Naive thymus-derived CD8-positive, alpha-beta T cell (primary cell): ENCODE data around the gene ZNF70. TPM values are rescaled to one million over a fixed set of nuclear protein-coding genes. Genes with fewer than 3 reads are reported as not detected.

Source experiments
- ATAC-seq, 2 donors: fragments of 150-1000 bp; cut with Tn5 transposase in 1 of 2; sonication (Bioruptor Pico), chemical (Tn5 transposase) in 1 of 2; 1 replicate in 1 of 2; 2 replicates in 1 of 2; pipeline ENCODE4 v1.10.0; 2021; ENCODE audit warnings: mild to moderate bottlenecking in 2 of 2, moderate library complexity in 2 of 2
- POLR2A ChIA-PET: fragments of 350-600 bp; sonication (Branson Sonifier 250); formaldehyde crosslinking; loops from one replicate; lab custom pipeline; 2021; ENCODE audit warnings: antibody characterized with exemption; lab: Charles Lee
- DNase-seq, 10 donors: peaks; one replicate each; pipeline versions ENCODE4 v3.0.0 to v3.0.0-alpha.2; 2020 to 2022
- H3K27ac Mint-ChIP-seq, 10 donors: one replicate each; pipeline ENCODE4 v1.8.0; 2020 to 2022; ENCODE audit warnings: mild to moderate bottlenecking in 10 of 10, mixed read lengths in 10 of 10, moderate library complexity in 4 of 10, inconsistent platforms in 1 of 10
- H3K27me3 Mint-ChIP-seq, 5 donors: one replicate each; pipeline ENCODE4 v1.8.0; 2021 to 2022; ENCODE audit warnings: mixed read lengths in 5 of 5
- H3K36me3 Mint-ChIP-seq, 3 donors: one replicate each; pipeline ENCODE4 v1.8.0; 2020 to 2022; ENCODE audit warnings: mixed read lengths in 3 of 3, mild to moderate bottlenecking in 2 of 3, inconsistent platforms in 1 of 3
- H3K4me1 Mint-ChIP-seq, 4 donors: one replicate each; pipeline ENCODE4 v1.8.0; 2021 to 2022; ENCODE audit warnings: mixed read lengths in 4 of 4
- H3K4me3 Mint-ChIP-seq, 10 donors: one replicate each; pipeline ENCODE4 v1.8.0; 2020 to 2022; ENCODE audit warnings: mild to moderate bottlenecking in 10 of 10, mixed read lengths in 10 of 10, moderate library complexity in 6 of 10, inconsistent platforms in 1 of 10
- H3K9me3 Mint-ChIP-seq, 9 donors: one replicate each; pipeline ENCODE4 v1.8.0; 2020 to 2022; ENCODE audit warnings: mixed read lengths in 9 of 9, mild to moderate bottlenecking in 3 of 9, inconsistent platforms in 1 of 9, moderate library complexity in 1 of 9
- polyA plus RNA-seq, 3 donors: library from polyadenylated mRNA; unstranded; fragments of 300-500 nt; fragmentation: Illumina TruSeq; gene quantifications; one replicate each; pipeline ENCODE4 v1.2.3, GENCODE V29; 2021
- total RNA-seq, 8 experiments: library from RNA in 2 of 8; stranded (reverse) in 2 of 8; gene quantifications; one replicate each; pipeline ENCODE4 v1.2.3 and lab custom pipeline; 2021 to 2026

ZNF70 gene
- total and polyA plus RNA-seq, 5 experiments from 2014 or later: 0.20 to 7.0 (median 0.57) TPM

DNA sequence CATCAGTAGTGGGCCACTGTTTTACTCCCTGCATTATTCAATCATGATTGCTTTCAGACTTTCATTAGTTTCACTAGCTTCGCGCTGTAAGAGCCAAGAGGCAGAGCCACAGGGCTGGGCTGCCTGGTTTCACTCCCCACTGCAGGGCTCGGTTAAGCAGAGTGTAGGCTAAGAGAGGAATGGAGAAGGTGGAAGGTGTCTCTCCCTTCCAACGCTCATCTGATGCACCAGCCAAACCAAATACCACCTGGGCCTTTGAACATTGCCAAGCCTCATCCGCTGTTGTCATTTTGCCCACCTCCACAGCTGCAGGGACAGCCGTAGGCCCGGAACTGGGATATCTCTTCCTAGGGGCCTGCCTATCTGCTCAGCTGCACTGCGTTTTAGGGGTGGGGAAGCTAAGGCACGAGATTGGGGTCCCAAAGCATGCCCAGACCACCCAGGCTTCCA, 35.4 kb upstream of the ZNF70 start:
- Mint-ChIP-seq H3K27ac (peak overlapping the region; percentile 76 to 98 (median 96)), H3K9me3 (no peaks in the 10 kb centered on the region), H3K36me3 (peaks cover 0 to 12% (median 3%) of the 10 kb centered on the region in 3 donors), H3K4me1 (peaks cover 21 to 52% (median 40%) of the 10 kb centered on the region in 4 donors), H3K4me3 (peak overlapping the region; percentile 83 to 94 (median 88)), H3K27me3 (no peaks in the 10 kb centered on the region)
- ATAC-seq (peak; percentile 43 to 53), DNase-seq (peak in 5 of 10 donors; percentile 30 to 60 (median 41))
- POLR2A ChIA-PET: interaction anchor here (1.2 to 6.4 kb wide), 7 partner anchors 13 to 225 kb away, joined by 5 to 65 read pairs (median 11); partner anchors contain the start of genes C22orf15, CABIN1, CHCHD10 and MMP11

DNA sequence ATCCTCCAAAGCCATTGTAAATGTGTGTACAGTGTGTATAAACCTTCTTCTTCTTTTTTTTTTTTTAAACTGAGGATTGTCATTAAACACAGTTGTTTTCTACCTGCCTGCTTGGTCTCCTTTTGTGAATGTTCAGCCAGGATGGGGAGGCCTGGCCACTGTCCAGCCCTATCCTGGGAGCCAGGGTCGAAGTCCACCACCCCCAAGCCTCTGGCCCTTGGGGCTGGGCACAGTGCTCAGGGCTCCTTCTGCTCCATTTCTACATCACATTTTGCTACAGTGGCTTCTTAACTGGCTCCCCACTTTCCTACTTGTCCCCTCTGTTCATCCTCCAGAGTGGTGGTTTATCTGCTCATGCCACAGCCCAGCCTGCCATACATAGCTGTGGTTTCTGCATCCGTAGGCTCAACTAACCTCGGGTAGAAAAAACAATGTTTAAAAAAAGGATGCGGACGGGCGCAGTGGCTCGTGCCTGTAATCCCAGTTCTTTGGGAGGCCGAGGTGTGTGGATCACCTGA, 33.4 kb upstream of the ZNF70 start:
- POLR2A ChIA-PET: interaction anchor here (6.4 kb wide), 1 partner anchor 19 kb away, joined by 65 read pairs; the partner anchor contains the start of genes C22orf15 and CHCHD10
- ATAC-seq: no peak
- H3K4me1 Mint-ChIP-seq: peaks cover 17 to 40% (median 29%) of the 10 kb centered on the region in 4 donors
- H3K36me3 Mint-ChIP-seq: peaks cover 0 to 3% (median 0%) of the 10 kb centered on the region in 3 donors
- no peaks in the 10 kb centered on the region for H3K27me3 Mint-ChIP-seq
- peak overlapping the region in 9 of 10 donors; percentile 50 to 92 (median 83) for H3K27ac Mint-ChIP-seq
- H3K4me3 Mint-ChIP-seq: peak overlapping the region in 9 of 10 donors; percentile 26 to 83 (median 52)
- H3K9me3 Mint-ChIP-seq: no peaks in the 10 kb centered on the region
- peak in 1 of 10 donors; percentile 26 for DNase-seq

DNA sequence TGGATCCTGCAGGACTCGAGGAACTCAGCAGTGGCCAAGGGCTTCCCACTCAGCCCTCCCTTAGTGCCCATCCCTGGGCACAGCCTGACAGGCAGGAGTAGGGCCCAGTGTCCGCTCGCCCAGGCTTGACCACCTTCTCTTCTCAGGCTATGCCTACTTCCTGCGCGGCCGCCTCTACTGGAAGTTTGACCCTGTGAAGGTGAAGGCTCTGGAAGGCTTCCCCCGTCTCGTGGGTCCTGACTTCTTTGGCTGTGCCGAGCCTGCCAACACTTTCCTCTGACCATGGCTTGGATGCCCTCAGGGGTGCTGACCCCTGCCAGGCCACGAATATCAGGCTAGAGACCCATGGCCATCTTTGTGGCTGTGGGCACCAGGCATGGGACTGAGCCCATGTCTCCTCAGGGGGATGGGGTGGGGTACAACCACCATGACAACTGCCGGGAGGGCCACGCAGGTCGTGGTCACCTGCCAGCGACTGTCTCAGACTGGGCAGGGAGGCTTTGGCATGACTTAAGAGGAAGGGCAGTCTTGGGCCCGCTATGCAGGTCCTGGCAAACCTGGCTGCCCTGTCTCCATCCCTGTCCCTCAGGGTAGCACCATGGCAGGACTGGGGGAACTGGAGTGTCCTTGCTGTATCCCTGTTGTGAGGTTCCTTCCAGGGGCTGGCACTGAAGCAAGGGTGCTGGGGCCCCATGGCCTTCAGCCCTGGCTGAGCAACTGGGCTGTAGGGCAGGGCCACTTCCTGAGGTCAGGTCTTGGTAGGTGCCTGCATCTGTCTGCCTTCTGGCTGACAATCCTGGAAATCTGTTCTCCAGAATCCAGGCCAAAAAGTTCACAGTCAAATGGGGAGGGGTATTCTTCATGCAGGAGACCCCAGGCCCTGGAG, 32.6 kb upstream of the ZNF70 start:
- Mint-ChIP-seq H3K27ac (peak overlapping the region in 4 of 10 donors; percentile 75 to 85 (median 82)), H3K36me3 (no peaks in the 10 kb centered on the region), H3K27me3 (no peaks in the 10 kb centered on the region), H3K4me3 (no peak overlapping the region), H3K9me3 (no peaks in the 10 kb centered on the region), H3K4me1 (peaks cover 16 to 36% (median 25%) of the 10 kb centered on the region in 4 donors)
- DNase-seq (peak in 1 of 10 donors; percentile 22), ATAC-seq (no peak)
- POLR2A ChIA-PET: interaction anchor here (6.4 kb wide), 1 partner anchor 18 kb away, joined by 65 read pairs; the partner anchor contains the start of genes C22orf15 and CHCHD10

DNA sequence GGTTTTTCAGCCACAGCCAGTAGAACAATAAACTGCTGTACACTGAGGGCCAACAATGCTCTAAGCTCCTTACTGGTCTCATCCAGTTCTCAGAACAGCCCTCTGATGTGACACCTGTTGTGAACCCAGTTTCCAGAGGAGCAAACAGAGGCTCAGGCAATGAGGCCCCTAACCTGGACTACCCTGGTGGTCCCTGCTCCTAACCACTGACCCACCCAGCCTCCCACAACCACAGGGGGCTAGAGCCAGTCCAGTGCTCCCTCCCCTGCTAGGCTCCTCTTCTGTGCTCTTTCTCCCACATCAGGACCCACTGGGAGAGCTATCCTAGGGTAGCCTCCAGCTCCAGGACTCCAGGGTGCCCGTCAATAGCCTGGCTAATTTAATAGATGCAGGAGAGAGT, 31.8 kb upstream of the ZNF70 start:
- Mint-ChIP-seq H3K36me3 (no peaks in the 10 kb centered on the region), H3K27ac (no peak overlapping the region), H3K4me3 (no peak overlapping the region), H3K4me1 (peaks cover 13 to 28% (median 20%) of the 10 kb centered on the region in 4 donors), H3K27me3 (no peaks in the 10 kb centered on the region), H3K9me3 (no peaks in the 10 kb centered on the region)
- POLR2A ChIA-PET: no interaction called here
- no peak for ATAC-seq
- DNase-seq: peak in 1 of 10 donors; percentile 37

DNA sequence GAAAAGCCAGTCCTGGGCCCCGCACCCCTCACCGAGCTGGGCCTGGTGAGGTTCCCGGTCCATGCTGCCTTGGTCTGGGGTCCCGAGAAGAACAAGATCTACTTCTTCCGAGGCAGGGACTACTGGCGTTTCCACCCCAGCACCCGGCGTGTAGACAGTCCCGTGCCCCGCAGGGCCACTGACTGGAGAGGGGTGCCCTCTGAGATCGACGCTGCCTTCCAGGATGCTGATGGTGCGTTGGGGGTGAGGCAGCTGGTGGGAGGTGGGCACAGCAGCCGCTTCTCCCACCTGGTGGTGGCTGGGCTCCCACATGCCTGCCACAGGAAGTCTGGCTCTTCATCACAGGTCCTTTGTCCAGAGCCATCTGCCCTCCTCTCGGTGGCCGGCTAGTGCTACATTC, 31.3 kb upstream of the ZNF70 start:
- Mint-ChIP-seq H3K4me3 (no peak overlapping the region), H3K4me1 (peaks cover 13 to 25% (median 18%) of the 10 kb centered on the region in 4 donors), H3K36me3 (no peaks in the 10 kb centered on the region), H3K9me3 (no peaks in the 10 kb centered on the region), H3K27me3 (no peaks in the 10 kb centered on the region), H3K27ac (no peak overlapping the region)
- DNase-seq (peak in 1 of 10 donors; percentile 26), ATAC-seq (no peak)
- POLR2A ChIA-PET: no interaction called here

DNA sequence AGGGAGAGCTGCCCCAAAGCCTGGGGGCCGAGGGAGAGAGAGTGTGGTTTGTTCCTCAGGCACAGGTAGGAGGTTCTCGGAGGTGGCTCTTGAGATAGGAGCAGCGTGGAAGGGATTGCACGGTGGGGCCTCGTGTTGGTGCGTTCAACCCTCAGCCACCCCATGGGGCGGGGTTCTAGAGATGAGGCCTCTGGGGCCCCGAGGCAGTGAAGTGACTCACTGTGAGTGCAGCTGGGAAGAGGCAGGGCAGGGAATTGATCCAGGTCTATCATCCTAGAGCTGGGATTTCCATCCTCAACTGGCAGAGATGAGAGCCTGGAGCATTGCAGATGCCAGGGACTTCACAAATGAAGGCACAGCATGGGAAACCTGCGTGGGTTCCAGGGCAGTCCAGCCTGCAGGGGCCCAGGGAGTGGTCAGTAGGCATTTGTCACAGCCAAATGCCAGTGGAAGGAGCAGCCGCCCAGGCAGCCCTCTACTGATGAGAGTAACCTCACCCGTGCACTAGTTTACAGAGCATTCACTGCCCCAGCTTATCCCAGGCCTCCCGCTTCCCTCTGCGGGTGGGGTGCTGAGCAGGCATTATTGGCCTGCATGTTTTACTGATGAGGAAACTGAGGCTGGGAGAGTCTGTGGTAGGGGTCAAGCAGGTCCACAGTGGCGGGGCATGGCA, 30.7 kb upstream of the ZNF70 start:
- POLR2A ChIA-PET: no interaction called here
- ATAC-seq (no peak), DNase-seq (peak in 1 of 10 donors; percentile 10)
- Mint-ChIP-seq H3K4me3 (no peak overlapping the region), H3K4me1 (peaks cover 12 to 24% (median 17%) of the 10 kb centered on the region in 4 donors), H3K27me3 (no peaks in the 10 kb centered on the region), H3K36me3 (no peaks in the 10 kb centered on the region), H3K9me3 (no peaks in the 10 kb centered on the region), H3K27ac (peak overlapping the region in 3 of 10 donors; percentile 33 to 75 (median 51))

DNA sequence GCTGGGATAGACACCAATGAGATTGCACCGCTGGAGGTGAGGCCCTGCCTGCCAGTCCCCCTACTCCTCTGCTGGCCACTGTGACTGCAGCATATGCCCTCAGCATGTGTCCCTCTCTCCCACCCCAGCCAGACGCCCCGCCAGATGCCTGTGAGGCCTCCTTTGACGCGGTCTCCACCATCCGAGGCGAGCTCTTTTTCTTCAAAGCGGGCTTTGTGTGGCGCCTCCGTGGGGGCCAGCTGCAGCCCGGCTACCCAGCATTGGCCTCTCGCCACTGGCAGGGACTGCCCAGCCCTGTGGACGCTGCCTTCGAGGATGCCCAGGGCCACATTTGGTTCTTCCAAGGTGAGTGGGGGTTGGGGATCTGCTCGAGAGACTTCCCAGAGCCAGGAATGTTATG, 30.2 kb upstream of the ZNF70 start:
- H3K9me3 Mint-ChIP-seq: no peaks in the 10 kb centered on the region
- POLR2A ChIA-PET: no interaction called here
- H3K4me1 Mint-ChIP-seq: peaks cover 8 to 18% (median 11%) of the 10 kb centered on the region in 4 donors
- no peak overlapping the region for H3K4me3 Mint-ChIP-seq
- no peaks in the 10 kb centered on the region for H3K27me3 Mint-ChIP-seq
- DNase-seq: peak in 1 of 10 donors; percentile 38
- H3K36me3 Mint-ChIP-seq: no peaks in the 10 kb centered on the region
- ATAC-seq: no peak
- H3K27ac Mint-ChIP-seq: peak overlapping the region in 1 of 10 donors; percentile 51

DNA sequence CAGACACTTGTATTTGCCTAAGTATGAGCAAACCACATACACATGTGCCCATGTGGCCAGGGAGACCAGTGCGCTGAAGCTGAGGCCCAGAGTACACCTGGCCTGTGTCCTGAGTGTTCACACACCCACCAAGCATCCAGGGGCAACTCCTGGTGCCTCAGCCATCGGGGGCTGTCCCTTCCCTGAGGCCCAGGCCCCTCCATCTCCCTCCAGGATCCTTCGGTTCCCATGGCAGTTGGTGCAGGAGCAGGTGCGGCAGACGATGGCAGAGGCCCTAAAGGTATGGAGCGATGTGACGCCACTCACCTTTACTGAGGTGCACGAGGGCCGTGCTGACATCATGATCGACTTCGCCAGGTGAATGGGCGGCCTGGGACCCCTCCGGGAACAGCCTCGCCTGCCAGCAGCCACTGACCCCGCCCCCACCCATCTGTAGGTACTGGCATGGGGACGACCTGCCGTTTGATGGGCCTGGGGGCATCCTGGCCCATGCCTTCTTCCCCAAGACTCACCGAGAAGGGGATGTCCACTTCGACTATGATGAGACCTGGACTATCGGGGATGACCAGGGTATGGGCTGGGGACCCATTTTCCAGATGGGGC, 29.3 kb upstream of the ZNF70 start:
- Mint-ChIP-seq H3K27ac (no peak overlapping the region), H3K9me3 (no peaks in the 10 kb centered on the region), H3K4me1 (peaks cover 8 to 14% (median 9%) of the 10 kb centered on the region in 4 donors), H3K36me3 (no peaks in the 10 kb centered on the region), H3K4me3 (no peak overlapping the region), H3K27me3 (no peaks in the 10 kb centered on the region)
- no peak for ATAC-seq
- POLR2A ChIA-PET: interaction anchor here (1.5 kb wide), 1 partner anchor 13 kb away, joined by 4 read pairs; no protein-coding TSS in a partner anchor
- peak in 1 of 10 donors; percentile 36 for DNase-seq

DNA sequence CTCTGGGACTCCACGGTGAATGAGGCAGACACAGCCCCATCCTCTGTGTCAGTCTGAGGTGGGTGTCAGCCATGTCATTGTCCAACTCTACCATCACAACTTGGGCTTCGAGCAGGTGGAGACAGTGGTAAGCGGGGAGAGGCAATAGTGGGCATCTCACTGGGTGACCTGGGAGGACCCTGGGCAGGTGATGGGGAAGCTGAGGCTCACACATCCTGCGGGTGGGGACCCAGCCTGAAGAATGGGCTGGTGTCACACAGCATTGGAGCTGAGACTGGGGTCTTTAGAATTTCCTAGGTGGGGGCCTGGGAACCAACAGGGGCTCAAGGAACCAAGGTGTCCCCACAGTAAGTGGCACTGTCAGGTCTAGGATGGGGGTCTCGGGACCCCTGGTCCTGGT, 28.8 kb upstream of the ZNF70 start:
- Mint-ChIP-seq H3K9me3 (no peaks in the 10 kb centered on the region), H3K4me3 (no peak overlapping the region), H3K36me3 (no peaks in the 10 kb centered on the region), H3K27me3 (no peaks in the 10 kb centered on the region), H3K4me1 (peaks cover 8 to 14% (median 9%) of the 10 kb centered on the region in 4 donors), H3K27ac (peak overlapping the region in 1 of 10 donors; percentile 63)
- peak in 1 of 10 donors; percentile 34 for DNase-seq
- no peak for ATAC-seq
- POLR2A ChIA-PET: interaction anchor here (1.5 kb wide), 1 partner anchor 13 kb away, joined by 4 read pairs; no protein-coding TSS in a partner anchor

DNA sequence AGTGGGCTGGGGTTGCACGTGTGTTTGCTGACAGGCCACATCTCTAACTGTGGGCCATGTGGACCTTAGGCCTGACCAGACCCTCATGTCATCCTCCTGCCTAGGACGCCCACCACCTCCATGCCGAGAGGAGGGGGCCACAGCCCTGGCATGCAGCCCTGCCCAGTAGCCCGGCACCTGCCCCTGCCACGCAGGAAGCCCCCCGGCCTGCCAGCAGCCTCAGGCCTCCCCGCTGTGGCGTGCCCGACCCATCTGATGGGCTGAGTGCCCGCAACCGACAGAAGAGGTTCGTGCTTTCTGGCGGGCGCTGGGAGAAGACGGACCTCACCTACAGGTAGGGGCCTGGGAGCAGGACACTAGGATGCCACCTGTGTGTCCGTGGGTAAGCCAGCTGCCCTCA, 28.2 kb upstream of the ZNF70 start:
- no peak overlapping the region for H3K4me3 Mint-ChIP-seq
- H3K27me3 Mint-ChIP-seq: no peaks in the 10 kb centered on the region
- no peak for ATAC-seq
- POLR2A ChIA-PET: interaction anchor here (0.7 to 1.5 kb wide), 2 partner anchors 12 to 422 kb away, joined by 3 to 4 read pairs; no protein-coding TSS in a partner anchor
- H3K36me3 Mint-ChIP-seq: no peaks in the 10 kb centered on the region
- DNase-seq: peak in 1 of 10 donors; percentile 55
- no peaks in the 10 kb centered on the region for H3K9me3 Mint-ChIP-seq
- peaks cover 2 to 8% (median 3%) of the 10 kb centered on the region in 4 donors for H3K4me1 Mint-ChIP-seq
- H3K27ac Mint-ChIP-seq: no peak overlapping the region

DNA sequence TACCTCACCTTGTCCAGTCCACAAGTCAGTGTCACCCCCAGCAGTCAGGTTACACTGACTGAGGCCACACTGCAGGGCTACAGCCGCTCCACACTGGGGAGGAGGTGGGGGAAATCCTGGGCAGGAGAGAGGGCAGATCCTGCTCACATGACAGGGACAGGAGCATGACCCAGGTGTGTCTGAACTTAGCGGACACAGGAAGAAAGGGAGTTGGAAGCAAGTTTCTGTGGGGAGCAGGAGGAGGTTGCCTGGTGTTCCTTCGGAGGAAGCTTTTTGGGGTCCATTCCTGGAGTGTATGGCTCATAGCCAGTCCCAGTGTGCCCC, 27.6 kb upstream of the ZNF70 start:
- Mint-ChIP-seq H3K4me3 (no peak overlapping the region), H3K27me3 (no peaks in the 10 kb centered on the region)

More for the DNA sequence above, 27.6 kb upstream of the ZNF70 start:
- DNase-seq: no peak
- POLR2A ChIA-PET: interaction anchor here (0.7 kb wide), 1 partner anchor 422 kb away, joined by 3 read pairs; no protein-coding TSS in a partner anchor
- Mint-ChIP-seq H3K4me1 (peaks cover under 1 to 3% (median 2%) of the 10 kb centered on the region in 4 donors), H3K9me3 (no peaks in the 10 kb centered on the region), H3K27ac (no peak overlapping the region), H3K36me3 (no peaks in the 10 kb centered on the region)
- ATAC-seq: no peak
